Keratinocyte (primary cell): ENCODE results near the gene TBC1D5. TPM values are rescaled to one million over a fixed set of nuclear protein-coding genes. Genes with fewer than 3 reads are reported as not detected.

Experiments
- DNase-seq: peaks from one replicate; pipeline ENCODE4 v3.0.0-alpha.2; 2011; ENCODE audit warnings: low read depth, missing footprints, low spot score
- FAIRE-seq: peaks from 2 replicates; lab custom pipeline; 2011; peaks lifted over from hg19 to GRCh38; lab: Jason Lieb, UNC
- H2AFZ ChIP-seq: 2 replicates; pipeline ENCODE4 v1.6.0; 2012; ENCODE audit warnings: low read length, control low read depth, inconsistent platforms; ENCODE audit not compliant: control insufficient read depth
- H3K27ac ChIP-seq: 2 replicates; pipeline ENCODE4 v1.5.1; 2011; ENCODE audit warnings: low read length; ENCODE audit not compliant: control insufficient read depth, insufficient read depth
- H3K27me3 ChIP-seq: 3 replicates; pipeline ENCODE4 v1.6.0; 2011; ENCODE audit warnings: low read length; ENCODE audit not compliant: control insufficient read depth, insufficient read depth; ENCODE audit errors: extremely low read depth
- H3K36me3 ChIP-seq, 2 experiments: 2 replicates in 1 of 2; 3 replicates in 1 of 2; pipeline ENCODE4 v1.5.1; 2011; ENCODE audit warnings: low read length in 2 of 2, mild to moderate bottlenecking in 1 of 2; ENCODE audit not compliant: control insufficient read depth in 2 of 2, insufficient read depth in 2 of 2; ENCODE audit errors: extremely low read depth in 1 of 2
- H3K4me1 ChIP-seq: 3 replicates; pipeline ENCODE4 v1.5.1; 2011; ENCODE audit warnings: low read length; ENCODE audit not compliant: control insufficient read depth, insufficient read depth; ENCODE audit errors: extremely low read depth
- H3K4me2 ChIP-seq: 3 replicates; pipeline ENCODE4 v1.6.0; 2011; ENCODE audit warnings: low read depth, low read length; ENCODE audit not compliant: control insufficient read depth, insufficient read depth; ENCODE audit errors: extremely low read depth
- H3K4me3 ChIP-seq, 3 experiments: fragments of 200-600 bp in 1 of 3; sonication (generic) in 1 of 3; 2 replicates in 2 of 3; 3 replicates in 1 of 3; pipeline ENCODE4 v1.5.1; 2011 to 2016; ENCODE audit warnings: low read length in 3 of 3, mild to moderate bottlenecking in 3 of 3, control low read depth in 2 of 3, inconsistent platforms in 1 of 3, low read depth in 1 of 3, mixed read lengths in 1 of 3, mixed run types in 1 of 3, moderate library complexity in 1 of 3; ENCODE audit not compliant: control insufficient read depth in 2 of 3, insufficient read depth in 2 of 3; ENCODE audit errors: extremely low read depth in 1 of 3
- H3K79me2 ChIP-seq: 2 replicates; pipeline ENCODE4 v1.6.0; 2012; ENCODE audit warnings: low read length; ENCODE audit not compliant: control insufficient read depth, insufficient read depth
- H3K9ac ChIP-seq: 3 replicates; pipeline ENCODE4 v1.6.0; 2011; ENCODE audit warnings: low read length; ENCODE audit not compliant: control insufficient read depth, insufficient read depth; ENCODE audit errors: extremely low read depth
- H3K9me1 ChIP-seq: 3 replicates; pipeline ENCODE4 v1.6.0; 2011; ENCODE audit warnings: low read length; ENCODE audit not compliant: control insufficient read depth, insufficient read depth; ENCODE audit errors: extremely low read depth
- H3K9me3 ChIP-seq: 2 replicates; pipeline ENCODE4 v1.5.1; 2012; ENCODE audit warnings: low read depth, low read length; ENCODE audit not compliant: control insufficient read depth
- H4K20me1 ChIP-seq: 3 replicates; pipeline ENCODE4 v1.6.0; 2011; ENCODE audit warnings: low read length; ENCODE audit not compliant: control insufficient read depth, insufficient read depth; ENCODE audit errors: extremely low read depth
- CTCF ChIP-seq, 3 experiments: IDR thresholded peaks in 1 of 3; conservative IDR thresholded peaks in 1 of 3; optimal IDR thresholded peaks in 1 of 3; 2 replicates in 2 of 3; 3 replicates in 1 of 3; pipeline versions ENCODE3 to v1.5.1; 2011; ENCODE audit warnings: low read length in 3 of 3, mild to moderate bottlenecking in 3 of 3, moderate library complexity in 2 of 3, control low read depth in 1 of 3, inconsistent platforms in 1 of 3; ENCODE audit not compliant: insufficient read depth in 2 of 3; ENCODE audit errors: extremely low read depth in 1 of 3
- EZH2 ChIP-seq: IDR thresholded peaks from one replicate; pipeline ENCODE4 v1.6.1; 2012; ENCODE audit warnings: inconsistent platforms, mild to moderate bottlenecking, low read length, moderate library complexity
- dilution Hi-C: fragments of 300-500 bp; cut with MboI; formaldehyde crosslinking; loops from one replicate; pipeline ENCODE4 v1.7.0; 2020; ENCODE audit warnings: low sequenced_read_pairs; ENCODE audit not compliant: extremely low pct_ligation_motif_present
- polyA plus RNA-seq, 5 experiments: library from polyadenylated mRNA; depleted of rRNA in 3 of 5; stranded (reverse) in 3 of 5; stranded (forward) in 1 of 5; unstranded in 1 of 5; fragments of >200 nt; gene quantifications; 1 replicate in 1 of 5; 2 replicates in 3 of 5; 3 replicates in 1 of 5; pipeline versions ENCODE4 v1.2.1 to v1.2.3, GENCODE V29; 2011 to 2012; ENCODE audit warnings: missing spikeins in 2 of 5, low read depth in 1 of 5, low replicate concordance in 1 of 5

Gene TBC1D5
- polyA plus RNA-seq, 1 donor (not counting 4 experiments of a cell fraction or from before 2014, with no cell fraction given): 25.8 TPM

- dilution Hi-C loops: no loop called here
- TF ChIP-seq CTCF (optimal IDR thresholded peaks at IDR 0.05 in 1 of 3, IDR thresholded peaks at IDR 0.05 in 1 of 3, conservative IDR thresholded peaks at IDR 0.05 in 1 of 3; ENCODE audit: extremely low read depth in 1 of 3, insufficient read depth in 2 of 3, low read length in 3 of 3) (no peak), EZH2 (no peak)
- DNase-seq (no peak), FAIRE-seq (no peak)
- Histone ChIP-seq H3K79me2 (no peaks in the 10 kb centered on the region), H3K27me3 (no peaks in the 10 kb centered on the region), H3K9ac (no peak overlapping the region), H3K4me1 (peaks cover 13% of the 10 kb centered on the region), H3K4me3 (no peak overlapping the region), H3K4me2 (no peak overlapping the region), H3K9me3 (no peaks in the 10 kb centered on the region), H3K36me3 (no peaks in the 10 kb centered on the region), H4K20me1 (no peaks in the 10 kb centered on the region), H3K9me1 (no peaks in the 10 kb centered on the region), H2AFZ (no peak overlapping the region), H3K27ac (no peak overlapping the region)
Measured at GRCh38 chr3:17752436-17752835, 10.0 kb upstream of the TBC1D5 start.

GRCh38 chr3:17749705-17750293 is 7.4 kb upstream of the TBC1D5 start:
- DNase-seq (no peak), FAIRE-seq (no peak)
- Histone ChIP-seq H3K9ac (no peak overlapping the region), H3K9me1 (no peaks in the 10 kb centered on the region), H3K36me3 (no peaks in the 10 kb centered on the region), H3K27me3 (no peaks in the 10 kb centered on the region), H3K4me1 (no peaks in the 10 kb centered on the region), H3K27ac (no peak overlapping the region), H3K9me3 (no peaks in the 10 kb centered on the region), H4K20me1 (no peaks in the 10 kb centered on the region), H3K79me2 (no peaks in the 10 kb centered on the region), H2AFZ (peak overlapping the region; percentile 81), H3K4me3 (no peak overlapping the region), H3K4me2 (peak overlapping the region; percentile 69)
- TF ChIP-seq EZH2: no peak
- TF ChIP-seq CTCF (optimal IDR thresholded peaks at IDR 0.05 in 1 of 3, IDR thresholded peaks at IDR 0.05 in 1 of 3, conservative IDR thresholded peaks at IDR 0.05 in 1 of 3; ENCODE audit: extremely low read depth in 1 of 3, insufficient read depth in 2 of 3, low read length in 3 of 3): no peak
- dilution Hi-C loops: no loop called here
